Prostate gland (tissue), 2 donors: ENCODE measurements around the gene FAM170B. TPM values are rescaled to one million over a fixed set of nuclear protein-coding genes. Genes with fewer than 3 reads are reported as not detected.

Experiments
- DNase-seq: peaks from one replicate; pipeline ENCODE4 v3.0.0-alpha.2; 2019; ENCODE audit warnings: low spot score
- H3K27ac ChIP-seq, 2 donors: fragments of 200-600 bp; sonication (generic); 2 replicates each; pipeline ENCODE4 v1.5.1; 2017 to 2019
- H3K27me3 ChIP-seq: fragments of 200-600 bp; sonication (generic); replicated peaks from 2 replicates; pipeline ENCODE4 v1.5.1; 2019; ENCODE audit not compliant: insufficient read depth
- H3K36me3 ChIP-seq, 2 donors: fragments of 200-600 bp; sonication (generic); 1 replicate in 1 of 2; 2 replicates in 1 of 2; pipeline versions ENCODE4 v1.5.1 to v1.8.1; 2017 to 2019
- H3K4me1 ChIP-seq: fragments of 200-600 bp; sonication (generic); replicated peaks from 2 replicates; pipeline ENCODE4 v1.5.1; 2019
- H3K4me3 ChIP-seq, 2 donors: fragments of 200-600 bp; sonication (generic); 2 replicates each; pipeline ENCODE4 v1.5.1; 2017 to 2019
- H3K9me3 ChIP-seq: fragments of 200-600 bp; sonication (generic); 2 replicates; pipeline ENCODE4 v1.5.1; 2017
- POLR2A ChIP-seq: fragments of 450-650 bp; IDR thresholded peaks from one replicate; pipeline ENCODE4 v1.6.1; 2016; ENCODE audit warnings: antibody characterized with exemption, mild to moderate bottlenecking
- POLR2AphosphoS5 ChIP-seq: sonication (generic); formaldehyde crosslinking; IDR thresholded peaks from one replicate; pipeline ENCODE4 v1.6.1; 2017; ENCODE audit warnings: antibody characterized with exemption
- WGBS: methylation state at CpG from one replicate; pipeline ENCODE4 v1.1.5; 2018; 5-methylcytosine and 5-hydroxymethylcytosine counted together
- intact Hi-C: fragments of 100-400 bp; cut with DNase I; formaldehyde crosslinking; loops from one replicate; pipeline ENCODE4 v1.14.2; 2022
- total RNA-seq, 2 donors: library from RNA; depleted of rRNA; stranded (reverse); fragments of >200 nt; gene quantifications; one replicate each; pipeline ENCODE4 v1.1.0, GENCODE V29; 2016
- TF ChIP-seq, protein P1 (sequence below), 4 experiments: fragments of 200-600 bp in 2 of 4; fragments of 450-650 bp in 2 of 4; sonication (generic) in 2 of 4; IDR thresholded peaks; 1 replicate in 3 of 4; 2 replicates in 1 of 4; pipeline ENCODE4 v1.5.1; 2016 to 2019; ENCODE audit warnings: antibody characterized with exemption in 4 of 4, mild to moderate bottlenecking in 2 of 4, moderate library complexity in 2 of 4

Gene FAM170B
- total RNA-seq, 2 donors from 2014 or later = not detected

DNA sequence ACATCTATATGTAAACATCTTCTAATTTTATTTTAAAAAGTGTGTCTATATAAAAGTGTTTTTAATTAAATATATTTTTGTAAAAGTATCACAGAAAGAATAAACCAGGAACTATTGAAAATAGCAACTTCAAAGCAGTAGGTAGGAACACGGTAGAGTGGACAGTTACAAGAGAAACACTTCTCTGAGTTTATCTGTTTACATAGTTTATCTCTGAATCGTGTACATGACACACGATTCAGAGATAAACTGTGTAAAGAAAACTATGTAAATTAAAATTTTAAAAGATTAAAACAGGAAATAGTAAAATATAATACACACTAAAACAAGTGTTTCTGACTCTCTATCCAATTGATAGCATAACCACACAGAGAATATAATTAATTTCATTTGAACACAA is 25.1 kb upstream of the FAM170B start:
- intact Hi-C loops = no loop called here
- 26% methylated on average over 3 of the region's 3 CpGs for WGBS

DNA sequence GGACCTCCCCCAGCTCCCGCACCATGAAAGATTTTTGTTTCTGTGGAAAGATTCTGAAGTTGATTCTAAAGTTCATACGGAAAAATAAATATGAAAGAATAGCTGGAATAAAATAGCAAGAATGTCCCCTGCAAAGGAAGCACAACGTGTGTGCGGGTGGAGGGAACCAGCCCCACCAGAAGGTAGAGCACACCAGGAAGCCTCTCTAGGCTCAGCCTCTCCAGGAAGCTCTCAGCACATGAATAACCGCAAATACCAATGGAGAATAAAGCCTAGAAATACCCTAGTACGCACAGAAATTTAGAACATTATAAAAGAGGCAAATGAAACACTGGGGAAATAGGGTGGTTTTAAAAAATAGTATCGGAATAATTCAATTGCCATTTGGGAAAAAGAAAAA is 24.6 kb upstream of the FAM170B start:
- Histone ChIP-seq H3K4me3 (no peak overlapping the region), H3K4me1 (no peaks in the 10 kb centered on the region), H3K9me3 (no peaks in the 10 kb centered on the region), H3K36me3 (no peaks in the 10 kb centered on the region), H3K27ac (no peak overlapping the region), H3K27me3 (no peaks in the 10 kb centered on the region)
- no peak for DNase-seq
- intact Hi-C loops = no loop called here
- WGBS = 67% methylated on average over 7 of the region's 7 CpGs
- TF ChIP-seq, protein P1, sequence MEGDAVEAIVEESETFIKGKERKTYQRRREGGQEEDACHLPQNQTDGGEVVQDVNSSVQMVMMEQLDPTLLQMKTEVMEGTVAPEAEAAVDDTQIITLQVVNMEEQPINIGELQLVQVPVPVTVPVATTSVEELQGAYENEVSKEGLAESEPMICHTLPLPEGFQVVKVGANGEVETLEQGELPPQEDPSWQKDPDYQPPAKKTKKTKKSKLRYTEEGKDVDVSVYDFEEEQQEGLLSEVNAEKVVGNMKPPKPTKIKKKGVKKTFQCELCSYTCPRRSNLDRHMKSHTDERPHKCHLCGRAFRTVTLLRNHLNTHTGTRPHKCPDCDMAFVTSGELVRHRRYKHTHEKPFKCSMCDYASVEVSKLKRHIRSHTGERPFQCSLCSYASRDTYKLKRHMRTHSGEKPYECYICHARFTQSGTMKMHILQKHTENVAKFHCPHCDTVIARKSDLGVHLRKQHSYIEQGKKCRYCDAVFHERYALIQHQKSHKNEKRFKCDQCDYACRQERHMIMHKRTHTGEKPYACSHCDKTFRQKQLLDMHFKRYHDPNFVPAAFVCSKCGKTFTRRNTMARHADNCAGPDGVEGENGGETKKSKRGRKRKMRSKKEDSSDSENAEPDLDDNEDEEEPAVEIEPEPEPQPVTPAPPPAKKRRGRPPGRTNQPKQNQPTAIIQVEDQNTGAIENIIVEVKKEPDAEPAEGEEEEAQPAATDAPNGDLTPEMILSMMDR (IDR thresholded peaks at IDR 0.05) = no peak
- TF ChIP-seq POLR2AphosphoS5 (no peak), POLR2A (no peak)

More for the DNA sequence above, 25.1 kb upstream of the FAM170B start:
- Histone ChIP-seq H3K4me1 (no peaks in the 10 kb centered on the region), H3K27ac (no peak overlapping the region), H3K36me3 (no peaks in the 10 kb centered on the region), H3K27me3 (no peaks in the 10 kb centered on the region), H3K9me3 (no peaks in the 10 kb centered on the region), H3K4me3 (no peak overlapping the region)
- no peak for DNase-seq
- no peak for TF ChIP-seq POLR2A
- no peak for TF ChIP-seq POLR2AphosphoS5
- TF ChIP-seq, protein P1 (IDR thresholded peaks at IDR 0.05) = no peak

DNA sequence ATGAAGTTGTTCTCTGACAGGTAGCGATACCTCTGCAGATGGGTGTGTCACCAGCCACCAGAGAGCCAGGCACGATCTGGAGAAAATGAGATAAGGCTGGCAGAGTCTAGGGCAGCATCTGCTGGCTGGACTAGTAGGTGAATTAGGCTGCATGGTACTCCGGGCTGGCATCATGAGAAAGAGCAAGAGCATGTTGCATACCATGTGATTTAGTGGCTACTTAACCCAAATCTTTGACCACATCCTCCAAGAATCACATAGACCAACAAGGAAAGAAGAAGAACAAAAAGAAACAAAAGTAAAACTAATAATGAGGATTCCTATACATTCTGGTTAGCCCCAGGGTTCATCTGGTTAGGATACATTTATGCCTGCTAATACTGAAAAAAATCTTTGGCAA is 23.4 kb upstream of the FAM170B start:
- no peaks in the 10 kb centered on the region for H3K36me3 ChIP-seq
- TF ChIP-seq POLR2AphosphoS5 (no peak), POLR2A (no peak)
- TF ChIP-seq, protein P1 (IDR thresholded peaks at IDR 0.05) = no peak
- intact Hi-C loops = no loop called here
- WGBS = 94% methylated on average over 3 of the region's 3 CpGs
- H3K4me3 ChIP-seq = no peak overlapping the region
- H3K27me3 ChIP-seq = no peaks in the 10 kb centered on the region
- H3K4me1 ChIP-seq = no peaks in the 10 kb centered on the region
- no peak for DNase-seq
- H3K27ac ChIP-seq = no peak overlapping the region
- H3K9me3 ChIP-seq = no peaks in the 10 kb centered on the region

DNA sequence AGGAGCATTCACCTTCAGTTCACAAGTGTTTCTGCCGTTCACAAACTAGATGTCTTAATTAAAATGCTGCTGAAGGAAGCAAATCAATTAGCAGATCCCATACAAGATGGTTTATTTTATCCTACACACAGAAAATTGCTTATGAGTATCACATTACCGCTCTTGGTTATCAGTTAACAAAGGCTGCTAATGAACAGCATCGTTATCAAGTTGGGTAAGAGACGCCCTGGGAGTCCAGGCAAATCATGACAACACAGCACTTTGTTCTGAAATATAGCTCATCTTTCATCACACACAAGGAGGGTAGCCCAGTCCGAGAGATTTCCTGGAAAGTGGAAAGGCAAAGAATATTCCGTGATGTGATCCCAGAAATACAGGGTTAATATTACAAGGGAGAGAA is 20.8 kb upstream of the FAM170B start:
- no peaks in the 10 kb centered on the region for H3K36me3 ChIP-seq
- H3K27ac ChIP-seq = no peak overlapping the region
- no peak overlapping the region for H3K4me3 ChIP-seq
- no peaks in the 10 kb centered on the region for H3K27me3 ChIP-seq
- no peaks in the 10 kb centered on the region for H3K4me1 ChIP-seq
- WGBS = 88% methylated on average over 6 of the region's 6 CpGs
- TF ChIP-seq POLR2AphosphoS5 (no peak), POLR2A (no peak)
- intact Hi-C loops = no loop called here
- DNase-seq = no peak
- no peaks in the 10 kb centered on the region for H3K9me3 ChIP-seq

DNA sequence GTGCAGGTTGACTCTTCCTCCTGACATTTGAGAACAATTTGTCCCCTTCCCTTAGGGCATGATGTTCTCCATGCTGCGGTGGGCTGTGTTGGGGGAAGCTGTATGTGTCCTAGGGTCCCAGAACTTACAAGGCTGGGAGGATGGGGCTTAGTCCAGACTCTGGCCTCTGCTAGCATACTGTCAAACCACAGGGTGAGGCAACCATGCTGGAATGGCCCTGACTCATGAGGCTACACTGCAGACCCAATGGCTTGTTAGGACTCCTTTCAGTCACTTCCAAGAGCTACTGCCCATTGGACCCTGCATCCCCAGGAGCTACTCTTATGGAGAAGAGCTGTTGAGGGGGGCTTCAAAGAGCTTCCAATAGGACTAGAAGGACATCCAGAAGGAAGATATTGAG is 20.1 kb upstream of the FAM170B start:
- intact Hi-C loops = no loop called here
- 89% methylated on average over 1 of the region's 1 CpG for WGBS

More for the DNA sequence above, 20.1 kb upstream of the FAM170B start:
- Histone ChIP-seq H3K27me3 (no peaks in the 10 kb centered on the region), H3K4me1 (no peaks in the 10 kb centered on the region), H3K4me3 (no peak overlapping the region), H3K9me3 (no peaks in the 10 kb centered on the region), H3K27ac (no peak overlapping the region), H3K36me3 (no peaks in the 10 kb centered on the region)
- TF ChIP-seq POLR2AphosphoS5 (no peak), POLR2A (no peak)
- TF ChIP-seq, protein P1 (IDR thresholded peaks at IDR 0.05) = no peak
- no peak for DNase-seq
